Right lobe of liver (tissue), 6 donors: ENCODE measurements around the gene CNOT4. TPM values are rescaled to one million over a fixed set of nuclear protein-coding genes. Genes with fewer than 3 reads are reported as not detected.

Experiments used
- ATAC-seq, 4 donors: fragments of 200-7000 bp; cut with Tn5 transposase; one replicate each; pipeline ENCODE4 v1.9.1; 2020; ENCODE audit warnings: mild to moderate bottlenecking in 4 of 4, moderate library complexity in 4 of 4
- DNase-seq, 3 donors: peaks; one replicate each; pipeline ENCODE4 v3.0.0-alpha.2; 2020
- H3K27ac ChIP-seq, 3 donors: fragments of 200-600 bp; one replicate each; pipeline ENCODE4 v1.8.0; 2022
- H3K27me3 ChIP-seq, 2 donors: fragments of 200-600 bp; one replicate each; pipeline ENCODE4 v1.8.0; 2022
- H3K36me3 ChIP-seq, 4 donors: fragments of 200-600 bp; sonication (generic) in 1 of 4; one replicate each; pipeline versions ENCODE4 v1.5.1 to v1.8.0; 2017 to 2022; ENCODE audit warnings: control low read depth in 1 of 4
- H3K4me1 ChIP-seq, 4 donors: fragments of 200-600 bp; sonication (generic) in 1 of 4; one replicate each; pipeline versions ENCODE4 v1.5.1 to v1.8.0; 2017 to 2022; ENCODE audit warnings: control low read depth in 1 of 4
- H3K4me3 ChIP-seq, 3 donors: fragments of 200-600 bp; one replicate each; pipeline ENCODE4 v1.8.0; 2022
- H3K9me3 ChIP-seq, 4 donors: fragments of 200-600 bp; sonication (generic) in 1 of 4; one replicate each; pipeline versions ENCODE4 v1.5.1 to v1.8.0; 2017 to 2022; ENCODE audit warnings: control low read depth in 1 of 4
- POLR2A ChIP-seq: fragments of 450-650 bp; IDR thresholded peaks from one replicate; pipeline ENCODE4 v1.6.1; 2017; ENCODE audit warnings: antibody characterized with exemption, mild to moderate bottlenecking
- WGBS: methylation state at CpG from one replicate; pipeline ENCODE4 v1.1.6; 2018; ENCODE audit warnings: low coverage, low lambda C conversion rate; ENCODE audit not compliant: insufficient coverage; ENCODE audit errors: missing lambda C conversion rate; 5-methylcytosine and 5-hydroxymethylcytosine counted together
- intact Hi-C, 2 donors: fragments of 100-400 bp; cut with DNase I; formaldehyde crosslinking; loops; one replicate each; pipeline versions ENCODE4 v1.11.2 to v1.14.1; 2022
- total RNA-seq, 6 experiments: library from RNA; depleted of rRNA in 2 of 6; stranded (reverse); fragments of >200 nt in 2 of 6; fragmentation: NEBNext Ultra II Directional in 3 of 6; extraction: Animal tissue kit (Norgen Biotek cat#: 25700) in 3 of 6; gene quantifications; one replicate each; pipeline versions ENCODE4 v1.1.0 to v1.2.4, GENCODE V29; 2016 to 2023
- TF ChIP-seq, protein P1 (sequence below), 4 donors: fragments of 200-600 bp in 3 of 4; fragments of 450-650 bp in 1 of 4; IDR thresholded peaks; one replicate each; pipeline versions ENCODE4 v1.5.1 to v1.8.0; 2016 to 2022; ENCODE audit warnings: antibody characterized with exemption in 4 of 4, mild to moderate bottlenecking in 2 of 4
- donor health status: DM: no; HTN: yes; CAD: no.
- donor health status: DM: no; HTN: no; CAD: no.
- donor health status: DM: no; HTN: no; CAD: no.
- donor health status: DM: no; HTN: yes; CAD: no.
- donor health status: DM: no; HTN: yes; CAD: no.

CNOT4 gene
- total RNA-seq, 6 experiments from 2014 or later = 9.1 to 14.1 (median 11.0) TPM

DNA sequence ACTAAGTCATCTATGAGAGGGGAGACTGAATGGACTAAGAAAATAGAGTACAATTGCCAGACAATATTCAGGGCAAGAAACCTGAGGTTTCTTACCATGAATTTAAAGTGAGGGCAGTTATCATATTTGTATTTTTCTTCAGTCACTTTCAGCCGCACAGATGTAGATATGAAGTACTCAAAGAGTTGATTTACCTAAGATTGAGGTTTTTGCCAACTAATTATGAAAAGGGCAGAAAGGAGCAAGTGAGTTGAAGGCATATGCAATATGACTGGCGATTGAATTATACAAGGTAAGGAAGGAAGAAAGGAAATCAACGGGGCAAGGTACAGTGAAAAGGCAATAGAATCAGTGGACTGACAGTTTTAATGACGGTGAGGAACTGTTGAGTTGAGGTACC is 17.8 kb downstream of the CNOT4 start:
- WGBS = 87% methylated on average over 4 of the region's 4 CpGs
- no peaks in the 10 kb centered on the region for H3K27me3 ChIP-seq
- H3K4me1 ChIP-seq = no peaks in the 10 kb centered on the region
- no peak overlapping the region for H3K4me3 ChIP-seq
- no peaks in the 10 kb centered on the region for H3K36me3 ChIP-seq
- intact Hi-C loops = no loop called here
- DNase-seq = no peak
- no peaks in the 10 kb centered on the region for H3K9me3 ChIP-seq
- ATAC-seq = no peak
- H3K27ac ChIP-seq = no peak overlapping the region
- TF ChIP-seq POLR2A = no peak
- TF ChIP-seq, protein P1, sequence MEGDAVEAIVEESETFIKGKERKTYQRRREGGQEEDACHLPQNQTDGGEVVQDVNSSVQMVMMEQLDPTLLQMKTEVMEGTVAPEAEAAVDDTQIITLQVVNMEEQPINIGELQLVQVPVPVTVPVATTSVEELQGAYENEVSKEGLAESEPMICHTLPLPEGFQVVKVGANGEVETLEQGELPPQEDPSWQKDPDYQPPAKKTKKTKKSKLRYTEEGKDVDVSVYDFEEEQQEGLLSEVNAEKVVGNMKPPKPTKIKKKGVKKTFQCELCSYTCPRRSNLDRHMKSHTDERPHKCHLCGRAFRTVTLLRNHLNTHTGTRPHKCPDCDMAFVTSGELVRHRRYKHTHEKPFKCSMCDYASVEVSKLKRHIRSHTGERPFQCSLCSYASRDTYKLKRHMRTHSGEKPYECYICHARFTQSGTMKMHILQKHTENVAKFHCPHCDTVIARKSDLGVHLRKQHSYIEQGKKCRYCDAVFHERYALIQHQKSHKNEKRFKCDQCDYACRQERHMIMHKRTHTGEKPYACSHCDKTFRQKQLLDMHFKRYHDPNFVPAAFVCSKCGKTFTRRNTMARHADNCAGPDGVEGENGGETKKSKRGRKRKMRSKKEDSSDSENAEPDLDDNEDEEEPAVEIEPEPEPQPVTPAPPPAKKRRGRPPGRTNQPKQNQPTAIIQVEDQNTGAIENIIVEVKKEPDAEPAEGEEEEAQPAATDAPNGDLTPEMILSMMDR (IDR thresholded peaks at IDR 0.05) = no peak

DNA sequence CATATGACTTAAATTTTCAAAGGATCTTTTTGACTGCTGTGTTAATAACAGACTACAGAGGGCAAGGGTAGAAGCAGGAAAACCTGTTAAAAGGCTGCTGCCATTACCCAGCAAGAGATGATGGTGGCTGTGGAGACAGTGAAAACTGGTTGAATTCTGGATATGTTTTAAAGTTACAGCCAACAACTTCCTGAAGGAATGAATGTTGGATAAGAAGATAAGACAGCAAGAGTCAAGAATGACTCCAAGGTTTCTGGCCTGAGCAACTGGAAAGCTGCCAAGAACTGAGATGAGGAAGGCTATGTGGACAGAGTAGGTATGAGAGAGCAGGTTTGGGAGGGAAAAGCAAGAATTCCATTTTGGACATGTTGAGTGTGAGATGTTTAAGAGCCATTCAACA is 19.1 kb downstream of the CNOT4 start:
- H3K36me3 ChIP-seq = no peaks in the 10 kb centered on the region
- intact Hi-C loops = no loop called here
- TF ChIP-seq, protein P1 (IDR thresholded peaks at IDR 0.05) = no peak
- no peak for TF ChIP-seq POLR2A
- no peak overlapping the region for H3K4me3 ChIP-seq
- no peaks in the 10 kb centered on the region for H3K4me1 ChIP-seq
- DNase-seq = no peak
- ATAC-seq = no peak
- no peak overlapping the region for H3K27ac ChIP-seq
- H3K9me3 ChIP-seq = no peaks in the 10 kb centered on the region
- no peaks in the 10 kb centered on the region for H3K27me3 ChIP-seq

DNA sequence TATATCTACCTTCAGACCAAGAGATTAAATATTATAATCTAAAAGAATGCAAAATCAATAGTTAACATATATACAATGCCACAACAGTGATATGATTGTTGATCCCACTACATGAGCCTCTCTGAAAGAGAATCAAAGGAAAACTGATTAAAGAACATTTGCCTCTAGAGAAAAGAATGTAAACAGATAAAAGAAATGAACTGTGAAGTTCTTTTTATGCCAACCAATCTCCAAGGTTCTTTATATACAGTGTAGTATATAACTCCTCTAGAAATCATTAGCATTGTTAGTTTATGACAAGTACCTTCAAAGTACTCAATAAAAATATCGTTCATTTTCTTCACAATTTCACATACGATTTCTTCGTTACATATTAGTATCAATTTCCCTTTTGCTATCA is 20.1 kb downstream of the CNOT4 start:
- DNase-seq (no peak), ATAC-seq (no peak)
- Histone ChIP-seq H3K27ac (no peak overlapping the region), H3K36me3 (no peaks in the 10 kb centered on the region), H3K4me1 (no peaks in the 10 kb centered on the region), H3K9me3 (no peaks in the 10 kb centered on the region), H3K4me3 (no peak overlapping the region), H3K27me3 (no peaks in the 10 kb centered on the region)
- 97% methylated on average over 3 of the region's 3 CpGs for WGBS
- intact Hi-C loops = no loop called here
- TF ChIP-seq, protein P1 (IDR thresholded peaks at IDR 0.05) = no peak
- TF ChIP-seq POLR2A = no peak

DNA sequence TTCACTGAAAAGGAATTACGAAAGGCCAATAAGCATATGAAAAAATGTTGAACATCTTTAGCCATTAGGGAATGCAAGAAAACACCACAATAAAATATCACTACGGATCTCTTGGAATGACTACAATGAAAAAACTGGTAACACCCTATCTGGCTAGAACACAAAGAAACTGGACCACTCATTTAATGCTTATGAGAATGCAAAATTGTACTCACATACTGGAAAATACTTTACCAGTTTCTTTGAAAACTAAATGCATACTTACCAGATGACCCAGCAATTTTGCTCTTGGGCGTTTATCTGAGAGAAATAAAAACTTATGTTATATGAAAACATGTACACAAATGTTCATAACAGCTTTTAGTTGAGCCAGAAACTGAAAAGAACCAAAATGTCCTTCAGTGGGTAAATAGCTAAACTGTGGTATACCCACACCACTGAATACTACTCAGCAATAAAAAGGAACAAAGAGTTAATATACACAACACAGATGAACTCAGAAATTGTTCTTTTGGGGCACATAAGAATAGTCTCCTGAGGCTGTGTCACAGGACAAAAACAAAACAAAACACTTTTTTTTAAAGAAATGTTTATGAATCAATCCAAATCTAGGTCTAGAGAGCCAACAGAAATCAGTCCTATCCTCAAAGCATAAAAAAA is 23.5 kb downstream of the CNOT4 start:
- TF ChIP-seq, protein P1 (IDR thresholded peaks at IDR 0.05) = no peak
- TF ChIP-seq POLR2A = no peak
- H3K27ac ChIP-seq = no peak overlapping the region
- H3K4me3 ChIP-seq = no peak overlapping the region
- H3K9me3 ChIP-seq = no peaks in the 10 kb centered on the region
- intact Hi-C loops = no loop called here
- no peaks in the 10 kb centered on the region for H3K4me1 ChIP-seq
- H3K36me3 ChIP-seq = no peaks in the 10 kb centered on the region
- ATAC-seq = no peak
- H3K27me3 ChIP-seq = no peaks in the 10 kb centered on the region
- no peak for DNase-seq
- 85% methylated on average over 3 of the region's 3 CpGs for WGBS

DNA sequence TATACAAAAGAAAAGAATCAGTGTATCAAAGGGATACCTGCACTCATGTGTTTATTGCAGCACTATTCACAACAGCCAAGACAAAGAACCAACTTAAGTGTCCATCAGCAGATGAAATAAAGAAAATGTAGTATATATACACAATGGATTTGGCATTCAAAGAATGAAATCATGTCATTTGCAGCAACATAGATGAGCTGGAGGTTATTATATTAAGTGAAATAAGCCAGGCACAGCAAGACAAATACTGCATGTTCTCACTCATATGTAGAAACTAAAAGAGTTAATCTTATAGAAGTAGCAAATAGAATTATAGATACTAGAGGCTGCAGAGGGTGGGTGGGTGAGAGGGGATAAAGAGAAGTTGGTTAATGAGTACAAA is 28.3 kb downstream of the CNOT4 start:
- TF ChIP-seq, protein P1 (IDR thresholded peaks at IDR 0.05) = no peak
- TF ChIP-seq POLR2A = no peak
- intact Hi-C loops = no loop called here
- no peaks in the 10 kb centered on the region for H3K4me1 ChIP-seq
- H3K27ac ChIP-seq = no peak overlapping the region
- ATAC-seq (no peak), DNase-seq (no peak)
- no peaks in the 10 kb centered on the region for H3K36me3 ChIP-seq
- no peaks in the 10 kb centered on the region for H3K9me3 ChIP-seq
- H3K27me3 ChIP-seq = no peaks in the 10 kb centered on the region
- no peak overlapping the region for H3K4me3 ChIP-seq
